ENCODE results near the gene ACVR2B. TPM values are rescaled to one million over a fixed set of nuclear protein-coding genes. Genes with fewer than 3 reads are reported as not detected.

Gene ACVR2B
- total RNA-seq, 1 donor from 2014 or later: 7.5 TPM

- intact Hi-C loops (cut with micrococcal nuclease): loop anchor here (5.0 to 10.0 kb wide), 2 partner anchors 85 to 927 kb away; partner anchors contain the start of gene SLC25A38
Observed at GRCh38 chr3:38457111-38458003, 3.7 kb downstream of the ACVR2B start.

GRCh38 chr3:38458796-38459498, 5.3 kb downstream of the ACVR2B start:
- intact Hi-C loops (cut with micrococcal nuclease): loop anchor here (5.0 to 10.0 kb wide), 2 partner anchors 87 to 926 kb away; partner anchors contain the start of gene SLC25A38

GRCh38 chr3:38459499-38460048, 5.9 kb downstream of the ACVR2B start:
- intact Hi-C loops (cut with micrococcal nuclease): loop anchor here (5.0 to 10.0 kb wide), 2 partner anchors 87 to 925 kb away; partner anchors contain the start of gene SLC25A38

DNA sequence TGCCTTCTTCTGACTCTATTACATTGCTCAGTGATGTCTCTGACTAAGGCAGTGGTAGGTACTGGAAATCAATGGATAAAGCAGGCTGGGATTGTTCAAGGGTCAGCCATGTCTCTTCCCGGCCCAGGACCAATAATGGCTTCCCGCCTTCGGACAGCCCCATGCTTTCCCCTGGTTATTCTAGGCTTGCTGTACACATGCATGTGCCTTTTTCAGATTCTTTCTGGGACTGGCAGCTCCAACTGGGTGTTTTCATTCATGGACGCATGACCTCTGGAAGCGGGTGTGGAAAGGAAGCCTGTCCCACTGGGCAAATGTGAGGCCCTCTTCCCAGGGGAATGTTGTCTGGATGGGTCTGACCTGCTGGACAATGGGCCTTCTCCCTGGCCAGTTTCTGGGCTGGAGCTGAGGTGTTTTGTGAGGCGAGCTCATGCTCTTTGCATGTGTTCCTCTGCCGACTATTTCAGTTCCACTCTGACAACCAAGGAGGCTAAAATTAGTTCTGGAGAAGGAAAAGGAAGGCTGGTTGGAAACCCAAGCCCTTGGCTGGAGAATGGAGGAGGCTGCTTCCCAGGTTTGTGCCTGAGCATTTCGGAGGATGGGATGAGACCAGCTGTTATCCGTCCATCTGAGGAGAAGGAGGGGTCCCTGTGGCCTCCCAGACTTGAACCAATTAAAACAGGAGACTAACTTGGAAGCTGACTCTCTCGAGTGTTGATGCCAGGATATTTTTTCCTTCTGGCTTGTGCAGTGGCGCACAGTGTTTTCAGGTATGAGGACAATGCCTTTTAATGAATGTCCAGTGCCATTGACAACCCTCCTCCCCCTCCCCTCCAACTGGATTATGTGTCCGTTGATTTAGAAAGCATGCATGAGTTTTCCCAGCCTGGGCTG, 6.9 kb downstream of the ACVR2B start:
- intact Hi-C loops (cut with micrococcal nuclease): no loop called here

DNA sequence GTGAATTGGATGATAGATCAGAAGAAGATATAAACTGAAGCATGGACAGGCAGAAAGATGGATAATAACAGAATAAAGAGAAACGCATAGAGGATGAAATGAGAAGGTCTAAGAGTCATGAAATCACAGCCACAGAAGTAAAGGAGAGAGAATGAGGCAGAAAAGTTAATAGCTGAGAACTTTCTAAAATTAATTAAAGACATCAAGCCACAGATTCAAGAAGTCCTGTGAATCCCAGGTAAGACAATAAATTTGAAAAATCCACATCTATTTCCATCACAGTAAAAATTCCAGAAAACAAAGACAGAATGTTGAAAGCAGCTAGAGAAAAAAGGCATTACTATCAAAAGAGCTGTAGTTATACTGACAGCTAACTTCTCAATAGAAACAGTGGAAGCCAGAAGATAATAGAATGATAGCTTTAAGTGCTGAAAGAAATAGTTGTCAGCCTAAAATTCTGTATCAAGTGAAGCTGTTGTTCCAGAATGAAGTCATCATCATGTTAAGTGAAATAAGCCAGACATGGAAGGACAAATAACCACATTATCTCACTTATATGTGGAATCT, 12.0 kb downstream of the ACVR2B start:
- intact Hi-C loops (cut with micrococcal nuclease): no loop called here

DNA sequence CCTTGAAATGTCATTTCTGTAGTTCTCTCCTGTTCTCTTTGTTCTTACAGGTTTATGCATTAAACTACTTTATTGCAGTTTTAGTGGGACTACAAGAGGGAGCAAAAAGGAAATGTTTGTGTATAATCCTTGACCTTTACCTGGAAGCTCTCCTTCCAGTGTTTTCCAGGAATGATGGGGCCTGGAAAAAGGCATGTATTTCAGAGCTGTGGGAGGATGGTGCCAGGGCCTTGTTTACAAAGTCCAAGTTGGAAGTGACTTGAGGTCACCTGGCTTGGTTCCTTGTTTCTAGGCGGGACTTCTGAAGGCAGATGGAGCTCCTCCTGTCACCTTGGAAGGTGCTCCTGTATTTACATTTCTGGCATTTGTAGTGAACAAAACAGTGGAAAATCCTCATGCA, 15.1 kb downstream of the ACVR2B start:
- intact Hi-C loops (cut with micrococcal nuclease): no loop called here

GRCh38 chr3:38469852-38470251, 16.2 kb downstream of the ACVR2B start:
- intact Hi-C loops (cut with micrococcal nuclease): no loop called here

DNA sequence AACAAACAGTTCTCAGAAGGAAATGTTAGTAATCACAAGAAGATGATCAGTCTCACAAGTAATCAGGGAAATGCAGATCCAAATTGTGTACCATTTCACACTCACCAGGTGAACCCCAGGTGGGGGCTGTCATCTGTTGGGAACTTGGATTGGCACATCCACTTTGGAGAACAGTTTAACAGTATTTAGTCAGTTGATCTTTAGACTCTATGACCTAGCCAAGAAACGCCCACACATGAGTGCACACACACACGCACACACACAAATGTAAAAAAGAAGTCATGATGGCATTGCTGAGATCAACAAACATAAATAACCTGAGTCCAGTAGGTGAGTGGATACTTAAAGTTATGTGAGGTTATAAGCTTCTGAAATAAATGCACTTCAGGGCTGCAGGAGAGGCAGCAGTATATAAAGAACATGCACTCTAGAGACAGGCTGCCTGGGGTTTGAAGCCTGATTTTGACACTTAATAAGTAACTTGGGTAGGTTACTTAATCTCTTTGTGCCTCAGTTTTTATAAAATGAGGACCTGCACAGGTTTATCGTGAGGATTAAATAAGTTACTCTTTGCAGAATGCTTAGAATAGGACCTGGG, 17.7 kb downstream of the ACVR2B start:
- intact Hi-C loops (cut with micrococcal nuclease): no loop called here

GRCh38 chr3:38472342-38472741, 18.7 kb downstream of the ACVR2B start:
- intact Hi-C loops (cut with micrococcal nuclease): no loop called here

DNA sequence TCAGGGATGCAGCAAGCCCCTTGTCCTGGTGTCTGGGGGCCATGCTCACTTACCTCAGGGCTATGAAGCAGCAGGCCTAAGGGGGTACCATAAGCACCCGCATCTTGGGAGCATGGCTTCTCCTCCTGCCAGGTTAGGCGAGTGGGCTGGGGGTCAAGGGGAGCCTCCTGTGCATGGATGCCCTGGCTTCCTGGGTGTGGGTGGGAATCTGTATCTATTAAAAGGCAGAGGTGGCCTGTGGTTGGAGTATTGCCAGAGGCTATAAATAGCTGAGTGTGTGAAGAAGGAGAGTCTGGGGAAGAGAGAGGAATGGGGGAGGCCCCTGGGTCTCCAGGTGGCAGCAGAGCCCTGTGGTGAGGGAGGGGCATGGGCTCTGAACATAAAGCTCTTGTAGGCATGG, 19.5 kb downstream of the ACVR2B start:
- intact Hi-C loops (cut with micrococcal nuclease): no loop called here

DNA sequence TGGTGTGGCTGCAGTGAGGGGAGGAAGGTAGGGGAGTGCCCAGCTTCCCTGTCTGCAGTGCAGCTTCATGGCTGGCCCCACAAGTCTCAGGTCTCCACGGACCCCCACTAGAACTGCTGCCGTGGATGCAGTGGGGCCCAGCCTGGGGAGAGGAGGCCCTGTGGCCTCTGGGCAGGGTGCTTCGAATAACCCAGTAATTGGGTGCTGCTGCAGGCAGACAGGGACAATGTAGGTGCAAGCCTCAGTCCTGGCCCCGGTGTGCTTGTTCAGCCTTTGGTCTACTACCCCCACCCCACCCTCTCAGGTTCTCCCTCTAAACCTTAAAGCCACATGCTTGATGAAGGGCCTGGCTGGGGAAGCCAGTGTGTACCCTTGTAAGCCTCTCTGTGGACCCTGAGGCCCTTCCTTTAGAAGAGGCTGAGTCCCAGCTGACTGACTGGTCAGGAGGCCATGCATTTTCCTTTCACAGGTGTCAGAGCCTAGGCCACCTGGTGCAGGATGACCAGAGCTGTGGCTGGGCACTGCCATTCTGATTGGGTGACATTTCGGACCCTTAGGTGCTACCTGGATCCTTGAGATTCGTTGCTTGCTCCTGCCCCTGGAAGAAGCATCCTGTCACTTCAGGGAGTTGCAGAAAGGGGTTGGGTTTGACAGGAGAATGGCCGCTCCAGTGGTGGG, 21.4 kb downstream of the ACVR2B start:
- intact Hi-C loops (cut with micrococcal nuclease): no loop called here

DNA sequence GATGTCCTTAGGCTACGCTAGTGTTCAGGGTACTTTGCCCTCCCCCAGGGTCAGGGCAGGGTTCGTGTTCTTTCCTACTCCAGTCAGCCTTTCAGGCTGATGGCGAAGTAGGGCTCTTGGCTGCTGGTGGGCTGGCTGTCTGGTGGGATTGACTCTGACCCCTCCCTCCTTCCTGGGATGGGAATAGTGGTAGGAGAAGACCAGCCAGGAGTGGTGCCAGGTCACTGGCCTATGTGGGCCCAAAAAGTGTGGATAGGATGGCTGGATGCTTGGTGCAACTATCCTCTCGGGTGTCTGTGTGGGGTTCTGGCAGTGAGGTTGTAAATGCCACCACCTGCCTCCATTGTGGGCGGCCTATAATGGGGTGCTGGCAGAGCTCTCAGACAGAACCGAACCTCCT, 22.0 kb downstream of the ACVR2B start:
- intact Hi-C loops (cut with micrococcal nuclease): no loop called here

- intact Hi-C loops (cut with micrococcal nuclease): no loop called here
Observed at GRCh38 chr3:38476157-38476756, 22.6 kb downstream of the ACVR2B start.

DNA sequence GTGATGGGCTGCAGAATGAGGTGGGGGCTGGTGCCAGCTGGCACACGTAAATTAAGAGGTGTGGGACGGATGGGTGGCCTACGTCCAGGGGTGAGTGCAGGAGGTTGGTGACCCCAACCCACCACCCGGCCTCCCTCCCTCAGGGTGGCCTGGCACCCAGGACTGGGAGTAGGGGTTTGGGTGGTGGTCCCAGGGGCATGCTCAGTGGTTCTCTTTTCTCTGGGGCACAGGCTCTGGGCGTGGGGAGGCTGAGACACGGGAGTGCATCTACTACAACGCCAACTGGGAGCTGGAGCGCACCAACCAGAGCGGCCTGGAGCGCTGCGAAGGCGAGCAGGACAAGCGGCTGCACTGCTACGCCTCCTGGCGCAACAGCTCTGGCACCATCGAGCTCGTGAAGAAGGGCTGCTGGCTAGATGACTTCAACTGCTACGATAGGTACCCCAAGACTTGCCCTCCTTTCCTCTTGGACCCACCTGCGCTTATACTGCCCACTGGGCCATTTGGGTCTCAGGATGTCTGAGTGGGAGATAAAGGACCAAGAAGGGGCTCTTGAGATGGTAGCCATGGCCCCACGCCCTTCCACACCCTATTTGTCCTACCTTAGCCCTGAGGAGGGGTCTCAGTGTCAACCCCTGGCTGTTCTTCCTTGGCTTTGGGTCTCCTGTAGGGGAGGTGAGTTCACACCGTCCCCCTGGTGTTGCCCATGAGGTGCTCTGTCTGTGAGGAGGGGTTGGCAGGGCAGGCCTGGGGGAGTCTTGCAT, 23.5 kb downstream of the ACVR2B start:
- intact Hi-C loops (cut with micrococcal nuclease): no loop called here

- intact Hi-C loops (cut with micrococcal nuclease): loop anchor here (2.0 kb wide), 1 partner anchor 23 kb away; no protein-coding TSS in a partner anchor
Observed at GRCh38 chr3:38477839-38478450, 24.3 kb downstream of the ACVR2B start.

DNA sequence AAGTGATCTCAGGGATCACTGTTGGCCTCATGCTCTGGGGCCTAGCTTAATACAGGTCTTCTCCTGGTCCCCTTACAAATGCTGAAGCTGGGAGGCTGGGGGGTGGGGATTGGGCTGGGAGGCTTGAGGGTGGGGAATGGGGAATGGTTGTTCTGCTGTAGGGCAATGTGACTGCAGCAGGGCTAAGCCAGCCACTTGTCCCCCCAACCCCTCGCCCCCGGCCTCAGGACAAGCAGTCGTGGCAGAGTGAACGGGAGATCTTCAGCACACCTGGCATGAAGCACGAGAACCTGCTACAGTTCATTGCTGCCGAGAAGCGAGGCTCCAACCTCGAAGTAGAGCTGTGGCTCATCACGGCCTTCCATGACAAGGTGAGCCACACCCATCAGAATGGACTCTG, 25.2 kb downstream of the ACVR2B start:
- intact Hi-C loops (cut with micrococcal nuclease): loop anchor here (2.0 kb wide), 1 partner anchor 24 kb away; no protein-coding TSS in a partner anchor

GRCh38 chr3:38479431-38480092, 25.9 kb downstream of the ACVR2B start:
- intact Hi-C loops (cut with micrococcal nuclease): loop anchor here (1.0 to 2.0 kb wide), 7 partner anchors 17 to 505 kb away; partner anchors contain the start of genes EXOG and XYLB

Data from T-helper 1 cell treated with Interleukin-12 subunit alpha and Interleukin-12 subunit beta and Interleukin-4 antibody, amounts not matched to agents 30 ng/mL and 1 ng/mL, for 36 hours (primary cell).